Pericardium fibroblast (primary cell): ENCODE data around the gene MTRF1. TPM values are rescaled to one million over a fixed set of nuclear protein-coding genes. Genes with fewer than 3 reads are reported as not detected.

Source experiments
- total RNA-seq: library from RNA; depleted of rRNA; stranded (reverse); fragments of >200 nt; gene quantifications from 2 replicates; pipeline ENCODE4 v1.2.3, GENCODE V29; 2015

Gene MTRF1
- total RNA-seq, result 3.4 and 6.1 TPM in 2 replicates

GRCh38 chr13:41263261-41263971 is at the start of gene MTRF1:
Gene MTRF1, minus strand, starts transcription at chr13:41263576. Its CDS starts 2,669 bp downstream, at chr13:41260907.

GRCh38 chr13:41310963-41311405 is 47.6 kb upstream of the MTRF1 start, which contains the start of gene NAA16:
Gene NAA16, plus strand, starts transcription at chr13:41311267. Its CDS starts 262 bp downstream, at chr13:41311529.

GRCh38 chr13:41193919-41194824 is 69.2 kb downstream of the MTRF1 start, which contains the start of gene KBTBD7:
Gene KBTBD7, minus strand, starts transcription at chr13:41194569. Its CDS starts 312 bp downstream, at chr13:41194257.

Other genes with a start within 250 kb of the MTRF1 start
- gene ELF1, start 244.3 kb downstream of the MTRF1 start, total RNA-seq, result 28.6 and 40.8 TPM in 2 replicates
- 7.1 and 7.7 TPM in 2 replicates for gene WBP4, start 202.1 kb downstream of the MTRF1 start, total RNA-seq
- 5.4 and 6.2 TPM in 2 replicates for gene KBTBD6, start 130.8 kb downstream of the MTRF1 start, total RNA-seq
- gene KBTBD7, start 69.0 kb downstream of the MTRF1 start, total RNA-seq, result 3.2 and 5.8 TPM in 2 replicates
- 7.6 TPM in 2 replicates for gene NAA16, start 47.7 kb upstream of the MTRF1 start, total RNA-seq
- gene RGCC, start 194.0 kb upstream of the MTRF1 start, total RNA-seq, result 6.9 and 28.1 TPM in 2 replicates